Skeletal muscle tissue (tissue), 4 donors: ENCODE measurements around the gene ZBTB17. TPM values are rescaled to one million over a fixed set of nuclear protein-coding genes. Genes with fewer than 3 reads are reported as not detected.
"Not testable (repeated sequence)": the region's sequence is repeated elsewhere in the genome, so short reads cannot be mapped to it uniquely, and the experiment has no call there.

Experiments
- H3K27ac ChIP-seq: one replicate; pipeline ENCODE4 v1.7.0; 2013; ENCODE audit warnings: mild to moderate bottlenecking, low read depth, low read length, inconsistent platforms
- H3K27me3 ChIP-seq, 3 donors: one replicate each; pipeline ENCODE4 v1.7.0; 2013; ENCODE audit warnings: low read length in 3 of 3; ENCODE audit not compliant: control insufficient read depth in 3 of 3, insufficient read depth in 3 of 3
- H3K36me3 ChIP-seq, 3 donors: one replicate each; pipeline ENCODE4 v1.7.0; 2013; ENCODE audit warnings: low read length in 3 of 3; ENCODE audit not compliant: control insufficient read depth in 3 of 3, insufficient read depth in 3 of 3
- H3K4me1 ChIP-seq, 3 donors: one replicate each; pipeline ENCODE4 v1.7.0; 2013; ENCODE audit warnings: low read length in 3 of 3, mild to moderate bottlenecking in 3 of 3; ENCODE audit not compliant: control insufficient read depth in 3 of 3, insufficient read depth in 3 of 3
- H3K4me3 ChIP-seq, 3 donors: one replicate each; pipeline ENCODE4 v1.7.0; 2013; ENCODE audit warnings: low read length in 3 of 3
- H3K9ac ChIP-seq, 3 donors: one replicate each; pipeline ENCODE4 v1.7.0; 2013; ENCODE audit warnings: low read length in 3 of 3, mild to moderate bottlenecking in 3 of 3, moderate library complexity in 2 of 3, low read depth in 1 of 3
- H3K9me3 ChIP-seq, 3 donors: one replicate each; pipeline ENCODE4 v1.7.0; 2013; ENCODE audit warnings: low read length in 3 of 3; ENCODE audit not compliant: control insufficient read depth in 3 of 3
- total RNA-seq: library from RNA; depleted of rRNA; stranded (reverse); fragments of >200 nt; gene quantifications from one replicate; pipeline ENCODE4 v1.2.3, GENCODE V29; 2014
- donor health status: Osteomylitis.

ZBTB17 gene
- total RNA-seq, 1 donor from 2014 or later = 23.5 TPM

GRCh38 chr1:16001274-16001673, 25.4 kb upstream of the ZBTB17 start:
- H3K4me1 ChIP-seq, H3K36me3 ChIP-seq, H3K27me3 ChIP-seq, H3K9ac ChIP-seq, H3K9me3 ChIP-seq, H3K27ac ChIP-seq, H3K4me3 ChIP-seq: not testable (repeated sequence)

GRCh38 chr1:15998929-15999328, 23.0 kb upstream of the ZBTB17 start:
- Histone ChIP-seq H3K27me3 (no peaks in the 10 kb centered on the region), H3K4me1 (no peaks in the 10 kb centered on the region), H3K36me3 (no peaks in the 10 kb centered on the region), H3K27ac (no peak overlapping the region), H3K9ac (no peak overlapping the region), H3K9me3 (no peaks in the 10 kb centered on the region), H3K4me3 (no peak overlapping the region)

- no peaks in the 10 kb centered on the region for H3K36me3 ChIP-seq
- no peak overlapping the region for H3K4me3 ChIP-seq
- H3K4me1 ChIP-seq = no peaks in the 10 kb centered on the region
- no peak overlapping the region for H3K9ac ChIP-seq
- no peak overlapping the region for H3K27ac ChIP-seq
- no peaks in the 10 kb centered on the region for H3K27me3 ChIP-seq
- H3K9me3 ChIP-seq = no peaks in the 10 kb centered on the region
These were observed 21.9 kb upstream of the ZBTB17 start for GRCh38 chr1:15997637-15998280.

GRCh38 chr1:15997076-15997585, 21.2 kb upstream of the ZBTB17 start:
- Histone ChIP-seq H3K36me3 (no peaks in the 10 kb centered on the region), H3K27ac (no peak overlapping the region), H3K9ac (no peak overlapping the region), H3K4me1 (no peaks in the 10 kb centered on the region), H3K4me3 (no peak overlapping the region), H3K27me3 (no peaks in the 10 kb centered on the region), H3K9me3 (no peaks in the 10 kb centered on the region)

- Histone ChIP-seq H3K4me1 (no peaks in the 10 kb centered on the region), H3K9me3 (no peaks in the 10 kb centered on the region), H3K4me3 (no peak overlapping the region), H3K27me3 (no peaks in the 10 kb centered on the region), H3K36me3 (no peaks in the 10 kb centered on the region), H3K9ac (no peak overlapping the region), H3K27ac (no peak overlapping the region)
These were observed 18.9 kb upstream of the ZBTB17 start for GRCh38 chr1:15994590-15995351.

- Histone ChIP-seq H3K9ac (no peak overlapping the region), H3K4me3 (no peak overlapping the region), H3K27ac (no peak overlapping the region), H3K27me3 (no peaks in the 10 kb centered on the region), H3K4me1 (no peaks in the 10 kb centered on the region), H3K36me3 (no peaks in the 10 kb centered on the region), H3K9me3 (no peaks in the 10 kb centered on the region)
These were observed 18.2 kb upstream of the ZBTB17 start for GRCh38 chr1:15994081-15994480.

- Histone ChIP-seq H3K27me3 (no peaks in the 10 kb centered on the region), H3K36me3 (no peaks in the 10 kb centered on the region), H3K4me3 (no peak overlapping the region), H3K4me1 (no peaks in the 10 kb centered on the region), H3K27ac (no peak overlapping the region), H3K9me3 (no peaks in the 10 kb centered on the region), H3K9ac (no peak overlapping the region)
These were observed 17.8 kb upstream of the ZBTB17 start for GRCh38 chr1:15993666-15994065.

GRCh38 chr1:15992582-15993500, 16.9 kb upstream of the ZBTB17 start:
- H3K9me3 ChIP-seq = no peaks in the 10 kb centered on the region
- no peak overlapping the region for H3K9ac ChIP-seq
- H3K27me3 ChIP-seq = no peaks in the 10 kb centered on the region
- H3K4me1 ChIP-seq = no peaks in the 10 kb centered on the region
- H3K4me3 ChIP-seq = no peak overlapping the region
- no peaks in the 10 kb centered on the region for H3K36me3 ChIP-seq
- H3K27ac ChIP-seq = no peak overlapping the region

GRCh38 chr1:15992187-15992553, 16.3 kb upstream of the ZBTB17 start:
- Histone ChIP-seq H3K9ac (no peak overlapping the region), H3K4me1 (no peaks in the 10 kb centered on the region), H3K27me3 (no peaks in the 10 kb centered on the region), H3K4me3 (no peak overlapping the region), H3K27ac (no peak overlapping the region), H3K9me3 (no peaks in the 10 kb centered on the region), H3K36me3 (no peaks in the 10 kb centered on the region)
